IMR-90 (cell line): Measurements from ENCODE around the gene ACAP2. TPM values are rescaled to one million over a fixed set of nuclear protein-coding genes. Genes with fewer than 3 reads are reported as not detected.

Experiments used
- ATAC-seq: fragments of 200-7000 bp; cut with Tn5 transposase; 2 replicates; pipeline ENCODE4 v1.9.1; 2020; ENCODE audit warnings: low read depth, mild to moderate bottlenecking, moderate library complexity
- BruUV-seq: library from RNA; stranded (reverse); fragments of 400-500 nt; replicated peaks from 2 replicates; lab custom pipeline; 2021; lab: Mats Ljungman, UMichigan
- CTCF ChIA-PET: fragments of 300-600 bp; formaldehyde crosslinking; extraction: SDS; loops from one replicate; lab custom pipeline; 2021; ENCODE audit warnings: antibody characterized with exemption; lab: Yijun Ruan, JAX
- POLR2A ChIA-PET: fragments of 300-600 bp; sonication (Branson Sonifier 250); formaldehyde crosslinking; loops from one replicate; lab custom pipeline; 2022; ENCODE audit warnings: antibody characterized with exemption; ENCODE audit not compliant: unreplicated experiment; lab: Charles Lee
- DNase-seq: peaks from one replicate; pipeline ENCODE4 v3.0.0; 2013
- H2AFZ ChIP-seq: replicated peaks from 2 replicates; pipeline ENCODE3; 2013; ENCODE audit warnings: low read length, mild to moderate bottlenecking; ENCODE audit not compliant: poor library complexity
- H2AK5ac ChIP-seq: 2 replicates; pipeline ENCODE4 v1.6.1; 2013; ENCODE audit warnings: low read depth, low read length, inconsistent platforms
- H2AK9ac ChIP-seq: replicated peaks from 2 replicates; pipeline ENCODE3; 2013; ENCODE audit warnings: mild to moderate bottlenecking, low read depth, low read length, moderate library complexity; ENCODE audit not compliant: poor library complexity
- H2BK120ac ChIP-seq: 2 replicates; pipeline ENCODE4 v1.6.1; 2013; ENCODE audit warnings: low read depth, low read length, inconsistent platforms
- H2BK15ac ChIP-seq: 3 replicates; pipeline ENCODE4 v1.6.1; 2013; ENCODE audit warnings: low read depth, low read length, inconsistent platforms
- H2BK20ac ChIP-seq: 2 replicates; pipeline ENCODE4 v1.6.1; 2013; ENCODE audit warnings: low read depth, mild to moderate bottlenecking, inconsistent platforms, low read length, moderate library complexity
- H2BK5ac ChIP-seq: 2 replicates; pipeline ENCODE4 v1.6.1; 2013; ENCODE audit warnings: mild to moderate bottlenecking, low read depth, low read length, inconsistent platforms; ENCODE audit not compliant: poor library complexity, severe bottlenecking
- H3K14ac ChIP-seq: replicated peaks from 2 replicates; pipeline ENCODE4 v1.6.1; 2013; ENCODE audit warnings: low read depth, low read length, inconsistent platforms
- H3K18ac ChIP-seq: 2 replicates; pipeline ENCODE4 v1.6.1; 2013; ENCODE audit warnings: low read depth, low read length, control low read depth
- H3K23ac ChIP-seq: 2 replicates; pipeline ENCODE4 v1.6.1; 2013; ENCODE audit warnings: low read depth, low read length, inconsistent platforms
- H3K27ac ChIP-seq: 2 replicates; pipeline ENCODE4 v1.5.1; 2013; ENCODE audit warnings: mild to moderate bottlenecking, control low read depth, low read length; ENCODE audit not compliant: insufficient read depth
- H3K27me3 ChIP-seq: 2 replicates; pipeline ENCODE4 v1.6.1; 2013; ENCODE audit warnings: low read length; ENCODE audit not compliant: control insufficient read depth, insufficient read depth
- H3K36me3 ChIP-seq: 2 replicates; pipeline ENCODE4 v1.6.1; 2013; ENCODE audit warnings: low read length, mixed read lengths; ENCODE audit not compliant: control insufficient read depth, insufficient read depth
- H3K4ac ChIP-seq: 2 replicates; pipeline ENCODE4 v1.6.1; 2013; ENCODE audit warnings: low read depth, low read length, inconsistent platforms
- H3K4me1 ChIP-seq: 2 replicates; pipeline ENCODE4 v1.6.1; 2013; ENCODE audit warnings: low read length, mixed read lengths; ENCODE audit not compliant: control insufficient read depth, insufficient read depth
- H3K4me2 ChIP-seq: 2 replicates; pipeline ENCODE4 v1.6.1; 2013; ENCODE audit warnings: low read depth, mild to moderate bottlenecking, control low read depth, low read length, moderate library complexity
- H3K4me3 ChIP-seq: 2 replicates; pipeline ENCODE4 v1.5.1; 2013; ENCODE audit warnings: low read depth, mild to moderate bottlenecking, control low read depth, low read length, moderate library complexity; ENCODE audit not compliant: insufficient read depth
- H3K56ac ChIP-seq: 2 replicates; pipeline ENCODE4 v1.6.1; 2013; ENCODE audit warnings: low read length, inconsistent platforms; ENCODE audit not compliant: insufficient read depth; ENCODE audit errors: extremely low read depth
- H3K79me1 ChIP-seq, 2 experiments: 2 replicates each; pipeline ENCODE4 v1.6.1; 2013; ENCODE audit warnings: low read length in 2 of 2, inconsistent platforms in 1 of 2, low read depth in 1 of 2
- H3K9ac ChIP-seq: 2 replicates; pipeline ENCODE4 v1.6.1; 2013; ENCODE audit warnings: low read depth, low read length, control low read depth
- H3K9me1 ChIP-seq: 2 replicates; pipeline ENCODE4 v1.6.1; 2013; ENCODE audit warnings: low read length, inconsistent platforms; ENCODE audit not compliant: insufficient read depth
- H3K9me3 ChIP-seq: 2 replicates; pipeline ENCODE4 v1.6.1; 2013; ENCODE audit warnings: low read length; ENCODE audit not compliant: control insufficient read depth, insufficient read depth
- H4K20me1 ChIP-seq: 2 replicates; pipeline ENCODE4 v1.6.1; 2013; ENCODE audit warnings: low read length, inconsistent platforms; ENCODE audit not compliant: insufficient read depth
- H4K5ac ChIP-seq: 2 replicates; pipeline ENCODE4 v1.6.1; 2013; ENCODE audit warnings: mild to moderate bottlenecking, low read depth, low read length, control low read depth
- H4K8ac ChIP-seq, 2 experiments: 2 replicates each; pipeline ENCODE4 v1.6.1; 2013; ENCODE audit warnings: low read depth in 2 of 2, low read length in 2 of 2, control low read depth in 1 of 2, inconsistent platforms in 1 of 2
- H4K91ac ChIP-seq: 2 replicates; pipeline ENCODE4 v1.6.1; 2013; ENCODE audit warnings: low read depth, low read length, inconsistent platforms; ENCODE audit not compliant: insufficient read depth
- BHLHE40 ChIP-seq: fragments of 150-350 bp; IDR thresholded peaks from 2 replicates; pipeline ENCODE4 v1.6.1; 2016; ENCODE audit warnings: mild to moderate bottlenecking, low read depth, low read length
- CEBPB ChIP-seq: IDR thresholded peaks from 2 replicates; pipeline ENCODE4 v1.6.1; 2012; ENCODE audit warnings: low read depth, low read length, improper control_type of control experiment
- CHD1 ChIP-seq: IDR thresholded peaks from 2 replicates; pipeline ENCODE4 v1.6.1; 2012; ENCODE audit warnings: low read depth, low read length, improper control_type of control experiment
- FOS ChIP-seq: fragments of 150-350 bp; IDR thresholded peaks from 2 replicates; pipeline ENCODE4 v1.6.1; 2016; ENCODE audit warnings: low read depth, low read length
- MAFK ChIP-seq: IDR thresholded peaks from 2 replicates; pipeline ENCODE4 v1.6.1; 2012; ENCODE audit warnings: low read depth, low read length, improper control_type of control experiment
- MAZ ChIP-seq: IDR thresholded peaks from 2 replicates; pipeline ENCODE4 v1.6.1; 2012; ENCODE audit warnings: low read depth, mild to moderate bottlenecking, low read length, improper control_type of control experiment, moderate library complexity, borderline replicate concordance
- MXI1 ChIP-seq: IDR thresholded peaks from 2 replicates; pipeline ENCODE4 v1.6.1; 2012; ENCODE audit warnings: low read depth, mild to moderate bottlenecking, low read length, moderate library complexity, borderline replicate concordance
- NFE2L2 ChIP-seq: fragments of 150-350 bp; IDR thresholded peaks from 2 replicates; pipeline ENCODE4 v1.6.1; 2016; ENCODE audit warnings: low read depth, mild to moderate bottlenecking, low read length
- POLR2A ChIP-seq: IDR thresholded peaks from 2 replicates; pipeline ENCODE4 v1.6.1; 2012; ENCODE audit warnings: mild to moderate bottlenecking, low read depth, low read length
- RAD21 ChIP-seq: IDR thresholded peaks from 2 replicates; pipeline ENCODE4 v1.6.1; 2012; ENCODE audit warnings: low read length, improper control_type of control experiment
- RCOR1 ChIP-seq: IDR thresholded peaks from 2 replicates; pipeline ENCODE4 v1.6.1; 2012; ENCODE audit warnings: mild to moderate bottlenecking, low read length, improper control_type of control experiment; ENCODE audit not compliant: insufficient replicate concordance
- RFX5 ChIP-seq: IDR thresholded peaks from 2 replicates; pipeline ENCODE4 v1.8.0; 2012; ENCODE audit warnings: low read depth, mild to moderate bottlenecking, low read length, moderate library complexity
- SMC3 ChIP-seq: fragments of 150-350 bp; IDR thresholded peaks from 2 replicates; pipeline ENCODE4 v1.6.1; 2016; ENCODE audit warnings: low read depth, mild to moderate bottlenecking, antibody characterized with exemption, low read length, moderate library complexity
- WGBS, 2 experiments: methylation state at CpG; one replicate each; pipeline versions ENCODE4 v1.1.5 to v1.1.7; 2013; ENCODE audit warnings: missing lambda C conversion rate in 2 of 2; ENCODE audit not compliant: insufficient read length in 1 of 2; ENCODE audit errors: extremely low coverage in 2 of 2; 5-methylcytosine and 5-hydroxymethylcytosine counted together
- dilution Hi-C: fragments of 300-500 bp; cut with HindIII; formaldehyde crosslinking; loops from one replicate; pipeline ENCODE4 v1.14.3; 2018; ENCODE audit warnings: low sequenced_read_pairs; ENCODE audit not compliant: unreplicated experiment
- in situ Hi-C: fragments of 300-500 bp; cut with MboI; formaldehyde crosslinking; loops from 3 replicates; pipeline ENCODE4 v1.14.3; 2019; ENCODE audit warnings: low sequenced_read_pairs, inconsistent platforms, mixed read lengths
- intact Hi-C: fragments of 100-400 bp; cut with micrococcal nuclease; formaldehyde crosslinking; loops from 2 replicates; pipeline ENCODE4 v1.10.0; 2022
- polyA plus RNA-seq, 3 experiments: library from polyadenylated mRNA; depleted of rRNA; stranded (reverse); fragments of >200 nt; gene quantifications; 2 replicates each; pipeline ENCODE4 v1.2.3, GENCODE V29; 2012; ENCODE audit warnings: low replicate concordance in 1 of 3
- total RNA-seq: library from RNA; depleted of rRNA; stranded (reverse); fragments of >200 nt; gene quantifications from 2 replicates; pipeline ENCODE4 v1.2.3, GENCODE V29; 2012
- TF ChIP-seq, protein P1 (sequence below): conservative IDR thresholded peaks from 2 replicates; pipeline ENCODE4 v1.5.1; 2012; ENCODE audit warnings: mild to moderate bottlenecking, low read depth, low read length, improper control_type of control experiment
- TF ChIP-seq, protein P2 (sequence below): fragments of 150-350 bp; IDR thresholded peaks from 2 replicates; pipeline ENCODE4 v1.6.1; 2017; ENCODE audit warnings: mild to moderate bottlenecking, antibody characterized with exemption, low read length, low read depth
- TF ChIP-seq, protein P3 (sequence below): fragments of 150-350 bp; IDR thresholded peaks from 2 replicates; pipeline ENCODE4 v1.6.1; 2016; ENCODE audit warnings: low read depth, mild to moderate bottlenecking, low read length, moderate library complexity, borderline replicate concordance

ACAP2 gene
- total and polyA plus RNA-seq, 2 of the 4 experiments (the other 2 are of a cell fraction), result 11.9 to 35.1 TPM

DNA sequence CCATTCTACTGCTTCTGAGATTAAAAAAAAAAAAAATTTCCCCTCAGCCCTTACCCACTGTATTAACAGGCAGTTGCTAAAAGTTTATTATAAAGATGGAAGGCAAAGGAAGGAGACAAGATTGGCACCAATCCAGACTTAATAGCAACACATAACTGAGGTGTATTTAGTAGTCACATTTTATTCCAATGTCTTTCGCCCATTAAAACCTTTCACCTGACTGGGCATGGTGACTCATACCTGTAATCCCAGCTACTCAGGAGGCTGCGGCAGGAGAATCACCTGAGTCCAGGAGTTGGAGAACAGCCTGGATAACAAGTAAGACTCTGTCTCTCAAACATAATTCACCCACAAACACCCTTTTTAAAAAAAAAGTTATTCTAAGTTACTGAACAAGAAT lies 4.4 kb downstream of the ACAP2 start:
- H2AK5ac ChIP-seq, result no peak overlapping the region
- no peak overlapping the region for H3K9ac ChIP-seq
- in situ Hi-C loops (no loop called here), dilution Hi-C loops (no loop called here), intact Hi-C loops (loop anchor here (10.0 kb wide), 1 partner anchor 84 kb away; no protein-coding TSS in a partner anchor)
- DNase-seq (no peak), ATAC-seq (no peak)
- CTCF ChIA-PET, result no interaction called here
- no peaks in the 10 kb centered on the region for H3K9me3 ChIP-seq
- WGBS, 2 experiments, result no CpG with 5 or more reads among the region's 2 CpGs
- no peak overlapping the region for H3K27ac ChIP-seq
- H3K14ac ChIP-seq, result no peak overlapping the region
- no peaks in the 10 kb centered on the region for H3K36me3 ChIP-seq
- no peak for TF ChIP-seq MXI1
- no peak for TF ChIP-seq RFX5
- no peak for TF ChIP-seq MAFK
- TF ChIP-seq RCOR1, result no peak
- TF ChIP-seq, protein P1, sequence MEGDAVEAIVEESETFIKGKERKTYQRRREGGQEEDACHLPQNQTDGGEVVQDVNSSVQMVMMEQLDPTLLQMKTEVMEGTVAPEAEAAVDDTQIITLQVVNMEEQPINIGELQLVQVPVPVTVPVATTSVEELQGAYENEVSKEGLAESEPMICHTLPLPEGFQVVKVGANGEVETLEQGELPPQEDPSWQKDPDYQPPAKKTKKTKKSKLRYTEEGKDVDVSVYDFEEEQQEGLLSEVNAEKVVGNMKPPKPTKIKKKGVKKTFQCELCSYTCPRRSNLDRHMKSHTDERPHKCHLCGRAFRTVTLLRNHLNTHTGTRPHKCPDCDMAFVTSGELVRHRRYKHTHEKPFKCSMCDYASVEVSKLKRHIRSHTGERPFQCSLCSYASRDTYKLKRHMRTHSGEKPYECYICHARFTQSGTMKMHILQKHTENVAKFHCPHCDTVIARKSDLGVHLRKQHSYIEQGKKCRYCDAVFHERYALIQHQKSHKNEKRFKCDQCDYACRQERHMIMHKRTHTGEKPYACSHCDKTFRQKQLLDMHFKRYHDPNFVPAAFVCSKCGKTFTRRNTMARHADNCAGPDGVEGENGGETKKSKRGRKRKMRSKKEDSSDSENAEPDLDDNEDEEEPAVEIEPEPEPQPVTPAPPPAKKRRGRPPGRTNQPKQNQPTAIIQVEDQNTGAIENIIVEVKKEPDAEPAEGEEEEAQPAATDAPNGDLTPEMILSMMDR, result no peak
- TF ChIP-seq, protein P2, sequence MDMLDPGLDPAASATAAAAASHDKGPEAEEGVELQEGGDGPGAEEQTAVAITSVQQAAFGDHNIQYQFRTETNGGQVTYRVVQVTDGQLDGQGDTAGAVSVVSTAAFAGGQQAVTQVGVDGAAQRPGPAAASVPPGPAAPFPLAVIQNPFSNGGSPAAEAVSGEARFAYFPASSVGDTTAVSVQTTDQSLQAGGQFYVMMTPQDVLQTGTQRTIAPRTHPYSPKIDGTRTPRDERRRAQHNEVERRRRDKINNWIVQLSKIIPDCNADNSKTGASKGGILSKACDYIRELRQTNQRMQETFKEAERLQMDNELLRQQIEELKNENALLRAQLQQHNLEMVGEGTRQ, result no peak
- no peak for TF ChIP-seq BHLHE40
- TF ChIP-seq, protein P3, sequence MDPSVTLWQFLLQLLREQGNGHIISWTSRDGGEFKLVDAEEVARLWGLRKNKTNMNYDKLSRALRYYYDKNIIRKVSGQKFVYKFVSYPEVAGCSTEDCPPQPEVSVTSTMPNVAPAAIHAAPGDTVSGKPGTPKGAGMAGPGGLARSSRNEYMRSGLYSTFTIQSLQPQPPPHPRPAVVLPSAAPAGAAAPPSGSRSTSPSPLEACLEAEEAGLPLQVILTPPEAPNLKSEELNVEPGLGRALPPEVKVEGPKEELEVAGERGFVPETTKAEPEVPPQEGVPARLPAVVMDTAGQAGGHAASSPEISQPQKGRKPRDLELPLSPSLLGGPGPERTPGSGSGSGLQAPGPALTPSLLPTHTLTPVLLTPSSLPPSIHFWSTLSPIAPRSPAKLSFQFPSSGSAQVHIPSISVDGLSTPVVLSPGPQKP, result no peak
- TF ChIP-seq FOS, result no peak
- TF ChIP-seq CEBPB, result no peak
- TF ChIP-seq POLR2A, result no peak
- no peak for TF ChIP-seq MAZ
- TF ChIP-seq NFE2L2, result no peak
- no peak for TF ChIP-seq RAD21
- no peak for TF ChIP-seq SMC3
- TF ChIP-seq CHD1, result no peak
- H3K4me1 ChIP-seq, result 0 out of 2 replicates have a peak, but pooled peaks cover 2% of the 10 kb centered on the region
- H3K79me1 ChIP-seq, result peaks cover 11 to 42% of the 10 kb centered on the region in 2 experiments
- H3K27me3 ChIP-seq, result no peaks in the 10 kb centered on the region
- H4K5ac ChIP-seq, result no peak overlapping the region
- peaks cover 37% of the 10 kb centered on the region for H4K20me1 ChIP-seq
- no peak overlapping the region for H3K18ac ChIP-seq
- no peak overlapping the region for H2BK120ac ChIP-seq
- POLR2A ChIA-PET, result no interaction called here
- no peak overlapping the region for H2BK20ac ChIP-seq
- no peak overlapping the region for H2BK5ac ChIP-seq
- no peak overlapping the region for H2BK15ac ChIP-seq
- H4K8ac ChIP-seq, result no peak overlapping the region
- H4K91ac ChIP-seq, result no peak overlapping the region
- no peak overlapping the region for H3K4ac ChIP-seq
- no TSS peak for BruUV-seq
- H3K4me2 ChIP-seq, result no peak overlapping the region
- no peak overlapping the region for H2AFZ ChIP-seq
- H2AK9ac ChIP-seq, result no peak overlapping the region
- H3K23ac ChIP-seq, result no peak overlapping the region
- H3K4me3 ChIP-seq, result no peak overlapping the region
- H3K9me1 ChIP-seq, result peaks cover 2% of the 10 kb centered on the region; the same call in 1 of the 2 replicates
- H3K56ac ChIP-seq, result no peak overlapping the region
